Naive B cell (primary cell): ENCODE data around the gene IARS2. TPM values are rescaled to one million over a fixed set of nuclear protein-coding genes. Genes with fewer than 3 reads are reported as not detected.
"Not testable (repeated sequence)": the region's sequence is repeated elsewhere in the genome, so short reads cannot be mapped to it uniquely, and the experiment has no call there.

Experiments used
- ATAC-seq, 2 donors: fragments of 150-1000 bp; cut with Tn5 transposase; 2 replicates each; pipeline ENCODE4 v1.10.0; 2021; ENCODE audit warnings: low read depth in 2 of 2, mild to moderate bottlenecking in 2 of 2, moderate library complexity in 2 of 2
- DNase-seq: peaks from one replicate; pipeline ENCODE4 v3.0.0; 2022
- H3K27ac Mint-ChIP-seq, 6 donors: one replicate each; pipeline ENCODE4 v1.8.0; 2020 to 2022; ENCODE audit warnings: mild to moderate bottlenecking in 6 of 6, mixed read lengths in 6 of 6, moderate library complexity in 5 of 6, inconsistent platforms in 2 of 6
- H3K27me3 Mint-ChIP-seq, 3 donors: one replicate each; pipeline ENCODE4 v1.8.0; 2021 to 2022; ENCODE audit warnings: mixed read lengths in 3 of 3, mild to moderate bottlenecking in 1 of 3
- H3K36me3 Mint-ChIP-seq, 2 donors: one replicate each; pipeline ENCODE4 v1.8.0; 2020 to 2022; ENCODE audit warnings: mixed read lengths in 2 of 2, inconsistent platforms in 1 of 2, mild to moderate bottlenecking in 1 of 2
- H3K4me1 Mint-ChIP-seq, 3 donors: one replicate each; pipeline ENCODE4 v1.8.0; 2020 to 2022; ENCODE audit warnings: mixed read lengths in 3 of 3, inconsistent platforms in 1 of 3, mild to moderate bottlenecking in 1 of 3, moderate library complexity in 1 of 3
- H3K4me3 Mint-ChIP-seq, 8 donors: one replicate each; pipeline ENCODE4 v1.8.0; 2020 to 2022; ENCODE audit warnings: mild to moderate bottlenecking in 8 of 8, mixed read lengths in 8 of 8, moderate library complexity in 8 of 8, inconsistent platforms in 2 of 8
- H3K9me3 Mint-ChIP-seq, 7 donors: one replicate each; pipeline ENCODE4 v1.8.0; 2020 to 2022; ENCODE audit warnings: mixed read lengths in 7 of 7, mild to moderate bottlenecking in 5 of 7, inconsistent platforms in 2 of 7, moderate library complexity in 1 of 7
- polyA plus RNA-seq, 6 donors: library from polyadenylated mRNA; unstranded; fragments of 300-500 nt; fragmentation: Illumina TruSeq; gene quantifications; one replicate each; pipeline ENCODE4 v1.2.3, GENCODE V29; 2021; ENCODE audit warnings: low read depth in 6 of 6

IARS2 gene
- polyA plus RNA-seq, 6 donors from 2014 or later: 51.3 to 61.5 (median 56.8) TPM

- H3K27me3 Mint-ChIP-seq, H3K9me3 Mint-ChIP-seq, ATAC-seq, DNase-seq, H3K4me3 Mint-ChIP-seq, H3K4me1 Mint-ChIP-seq: not testable (repeated sequence)
- Mint-ChIP-seq H3K27ac (peak overlapping the region in 1 of 6 donors; percentile 78), H3K36me3 (peaks cover 23 to 25% of the 10 kb centered on the region in 2 donors)
Measured at GRCh38 chr1:220158530-220158929, 64.6 kb downstream of the IARS2 start.

GRCh38 chr1:220159041-220159440 lies 65.1 kb downstream of the IARS2 start:
- DNase-seq (no peak), ATAC-seq (no peak)
- Mint-ChIP-seq H3K27me3 (no peaks in the 10 kb centered on the region), H3K4me3 (no peak overlapping the region), H3K9me3 (no peaks in the 10 kb centered on the region), H3K4me1 (peaks cover 0 to 4% (median 0%) of the 10 kb centered on the region in 3 donors), H3K27ac (no peak overlapping the region), H3K36me3 (peaks cover 23 to 25% of the 10 kb centered on the region in 2 donors)

- Mint-ChIP-seq H3K4me3 (no peak overlapping the region), H3K27ac (no peak overlapping the region), H3K36me3 (peaks cover 20 to 25% of the 10 kb centered on the region in 2 donors), H3K9me3 (no peaks in the 10 kb centered on the region), H3K4me1 (peaks cover 0 to 4% (median 0%) of the 10 kb centered on the region in 3 donors), H3K27me3 (no peaks in the 10 kb centered on the region)
- ATAC-seq: no peak
- no peak for DNase-seq
Measured at GRCh38 chr1:220160027-220160426, 66.1 kb downstream of the IARS2 start.

- Mint-ChIP-seq H3K36me3 (peaks cover 16 to 28% of the 10 kb centered on the region in 2 donors), H3K4me3 (no peak overlapping the region), H3K4me1 (no peaks in the 10 kb centered on the region), H3K27ac (no peak overlapping the region), H3K9me3 (peaks cover 0 to under 1% (median 0%) of the 10 kb centered on the region in 7 donors), H3K27me3 (no peaks in the 10 kb centered on the region)
- ATAC-seq (no peak), DNase-seq (no peak)
Measured at GRCh38 chr1:220164116-220164515, 70.2 kb downstream of the IARS2 start.

- Mint-ChIP-seq H3K4me3 (no peak overlapping the region), H3K27ac (no peak overlapping the region), H3K36me3 (peaks cover 20 to 32% of the 10 kb centered on the region in 2 donors), H3K9me3 (peaks cover 0 to 2% (median 0%) of the 10 kb centered on the region in 7 donors), H3K27me3 (no peaks in the 10 kb centered on the region), H3K4me1 (no peaks in the 10 kb centered on the region)
- DNase-seq (no peak), ATAC-seq (no peak)
Measured at GRCh38 chr1:220164517-220164916, 70.6 kb downstream of the IARS2 start.

- Mint-ChIP-seq H3K27me3 (no peaks in the 10 kb centered on the region), H3K36me3 (peaks cover 35 to 55% of the 10 kb centered on the region in 2 donors), H3K4me3 (no peak overlapping the region), H3K4me1 (no peaks in the 10 kb centered on the region), H3K9me3 (peaks cover 0 to 4% (median 2%) of the 10 kb centered on the region in 7 donors), H3K27ac (no peak overlapping the region)
- DNase-seq (no peak), ATAC-seq (no peak)
Measured at GRCh38 chr1:220166853-220167252, 72.9 kb downstream of the IARS2 start.

- H3K4me3 Mint-ChIP-seq, H3K27me3 Mint-ChIP-seq, H3K9me3 Mint-ChIP-seq, H3K27ac Mint-ChIP-seq, ATAC-seq, H3K4me1 Mint-ChIP-seq, DNase-seq: not testable (repeated sequence)
- peaks cover 56 to 66% of the 10 kb centered on the region in 2 donors for H3K36me3 Mint-ChIP-seq
Measured at GRCh38 chr1:220169887-220170286, 76.0 kb downstream of the IARS2 start.

- H3K27ac Mint-ChIP-seq: no peak overlapping the region
- no peak overlapping the region for H3K4me3 Mint-ChIP-seq
Measured at GRCh38 chr1:220170836-220171526, 77.0 kb downstream of the IARS2 start.

GRCh38 chr1:220176540-220176939 lies 82.6 kb downstream of the IARS2 start:
- peaks cover 0 to 1% (median 0%) of the 10 kb centered on the region in 7 donors for H3K9me3 Mint-ChIP-seq
- ATAC-seq (no peak), DNase-seq (no peak)
- peaks cover 0 to 10% (median 5%) of the 10 kb centered on the region in 3 donors for H3K4me1 Mint-ChIP-seq
- H3K27me3 Mint-ChIP-seq: no peaks in the 10 kb centered on the region
- peaks cover 57 to 71% of the 10 kb centered on the region in 2 donors for H3K36me3 Mint-ChIP-seq
- peak overlapping the region in 2 of 6 donors; percentile 22 to 91 for H3K27ac Mint-ChIP-seq
- H3K4me3 Mint-ChIP-seq: no peak overlapping the region

More at GRCh38 chr1:220170836-220171526, 77.0 kb downstream of the IARS2 start:
- Mint-ChIP-seq H3K36me3 (peaks cover 56 to 60% of the 10 kb centered on the region in 2 donors), H3K4me1 (no peaks in the 10 kb centered on the region), H3K27me3 (no peaks in the 10 kb centered on the region), H3K9me3 (peaks cover 0 to 4% (median 2%) of the 10 kb centered on the region in 7 donors)
- DNase-seq: no peak
- ATAC-seq: no peak

- no peaks in the 10 kb centered on the region for H3K27me3 Mint-ChIP-seq
- H3K27ac Mint-ChIP-seq: no peak overlapping the region
- peaks cover 0 to 1% (median 0%) of the 10 kb centered on the region in 7 donors for H3K9me3 Mint-ChIP-seq
- DNase-seq (no peak), ATAC-seq (no peak)
- H3K4me3 Mint-ChIP-seq: no peak overlapping the region
- H3K4me1 Mint-ChIP-seq: peaks cover 0 to 4% (median under 1%) of the 10 kb centered on the region in 3 donors
- peaks cover 37 to 41% of the 10 kb centered on the region in 2 donors for H3K36me3 Mint-ChIP-seq
Measured at GRCh38 chr1:220182111-220182510, 88.2 kb downstream of the IARS2 start.

- DNase-seq: no peak
- Mint-ChIP-seq H3K27ac (peak overlapping the region in 2 of 6 donors; percentile 12 to 59), H3K9me3 (peaks cover 0 to 1% (median 0%) of the 10 kb centered on the region in 7 donors), H3K36me3 (peaks cover 35 to 38% of the 10 kb centered on the region in 2 donors), H3K4me3 (no peak overlapping the region), H3K4me1 (peaks cover 0 to 4% (median 0%) of the 10 kb centered on the region in 3 donors), H3K27me3 (no peaks in the 10 kb centered on the region)
- ATAC-seq: no peak
Measured at GRCh38 chr1:220182656-220183055, 88.7 kb downstream of the IARS2 start.

- Mint-ChIP-seq H3K27ac (no peak overlapping the region), H3K4me1 (peaks cover 0 to 2% (median 0%) of the 10 kb centered on the region in 3 donors), H3K9me3 (no peaks in the 10 kb centered on the region), H3K36me3 (peaks cover 24 to 29% of the 10 kb centered on the region in 2 donors), H3K4me3 (no peak overlapping the region), H3K27me3 (no peaks in the 10 kb centered on the region)
- ATAC-seq (no peak), DNase-seq (no peak)
Measured at GRCh38 chr1:220184506-220184905, 90.6 kb downstream of the IARS2 start.

GRCh38 chr1:220186752-220187151 lies 92.8 kb downstream of the IARS2 start:
- peaks cover 9 to 15% of the 10 kb centered on the region in 2 donors for H3K36me3 Mint-ChIP-seq
- no peak overlapping the region for H3K4me3 Mint-ChIP-seq
- peak overlapping the region in 2 of 6 donors; percentile 10 to 43 for H3K27ac Mint-ChIP-seq
- ATAC-seq (no peak), DNase-seq (no peak)
- no peaks in the 10 kb centered on the region for H3K27me3 Mint-ChIP-seq
- H3K4me1 Mint-ChIP-seq: no peaks in the 10 kb centered on the region
- H3K9me3 Mint-ChIP-seq: no peaks in the 10 kb centered on the region

- no peaks in the 10 kb centered on the region for H3K9me3 Mint-ChIP-seq
- no peak overlapping the region for H3K4me3 Mint-ChIP-seq
- no peak for DNase-seq
- no peak overlapping the region for H3K27ac Mint-ChIP-seq
- peaks cover 17 to 18% of the 10 kb centered on the region in 2 donors for H3K36me3 Mint-ChIP-seq
- ATAC-seq: no peak
- no peaks in the 10 kb centered on the region for H3K4me1 Mint-ChIP-seq
- no peaks in the 10 kb centered on the region for H3K27me3 Mint-ChIP-seq
Measured at GRCh38 chr1:220188538-220188937, 94.6 kb downstream of the IARS2 start.
